D721Med (cell line): ENCODE results near the gene MTCL3.
A peak's percentile ranks its signal among the peaks of the same experiment; 100 is the strongest.
"Not testable (repeated sequence)": the region's sequence is repeated elsewhere in the genome, so short reads cannot be mapped to it uniquely, and the experiment has no call there.

Experiments used
- DNase-seq: peaks from one replicate; pipeline ENCODE4 v3.0.0; 2011; ENCODE audit warnings: low spot score; ENCODE audit not compliant: insufficient read length
- FAIRE-seq: peaks from 2 replicates; lab custom pipeline; 2011; peaks lifted over from hg19 to GRCh38; lab: Jason Lieb, UNC
- CTCF ChIP-seq: IDR thresholded peaks from 2 replicates; pipeline ENCODE4 v1.5.1; 2012; ENCODE audit warnings: mild to moderate bottlenecking, control low read depth; ENCODE audit not compliant: insufficient read depth; ENCODE audit errors: missing control alignments

Gene MTCL3

GRCh38 chr6:127434651-127435050 is 84.5 kb downstream of the MTCL3 start:
- no peak for TF ChIP-seq CTCF
- FAIRE-seq (peak; percentile 48), DNase-seq (no peak)

- FAIRE-seq, DNase-seq: not testable (repeated sequence)
Measured at GRCh38 chr6:127428562-127428961, 90.6 kb downstream of the MTCL3 start.

- no peak for TF ChIP-seq CTCF
- FAIRE-seq, result no peak
- DNase-seq, result no peak
Measured at GRCh38 chr6:127423921-127424320, 95.2 kb downstream of the MTCL3 start.
